Activated naive CD8-positive, alpha-beta T cell treated with anti-CD3 and anti-CD28 coated beads for 36 hours (primary cell): ENCODE data around the gene RFTN2. TPM values are rescaled to one million over a fixed set of nuclear protein-coding genes. Genes with fewer than 3 reads are reported as not detected.
"Not testable (repeated sequence)": the region's sequence is repeated elsewhere in the genome, so short reads cannot be mapped to it uniquely, and the experiment has no call there.

ENCODE experiments used
- DNase-seq: peaks from one replicate; pipeline ENCODE4 v3.0.0; 2021
- H3K27ac Mint-ChIP-seq: one replicate; pipeline ENCODE4 v1.8.0; 2022; ENCODE audit warnings: mild to moderate bottlenecking, moderate library complexity, mixed read lengths
- H3K27me3 Mint-ChIP-seq: one replicate; pipeline ENCODE4 v1.8.0; 2022; ENCODE audit warnings: mild to moderate bottlenecking, mixed read lengths
- H3K36me3 Mint-ChIP-seq: one replicate; pipeline ENCODE4 v1.8.0; 2021; ENCODE audit warnings: mild to moderate bottlenecking, mixed read lengths
- H3K4me1 Mint-ChIP-seq: one replicate; pipeline ENCODE4 v1.8.0; 2021; ENCODE audit warnings: mixed read lengths
- H3K4me3 Mint-ChIP-seq: one replicate; pipeline ENCODE4 v1.8.0; 2022; ENCODE audit warnings: mild to moderate bottlenecking, moderate library complexity, mixed read lengths
- H3K9me3 Mint-ChIP-seq: one replicate; pipeline ENCODE4 v1.8.0; 2022; ENCODE audit warnings: mixed read lengths
- total RNA-seq, 2 experiments: library from RNA; stranded (reverse); gene quantifications; one replicate each; pipeline ENCODE4 v1.2.3, GENCODE V29; 2021

RFTN2 gene
- total RNA-seq, 2 experiments from 2014 or later: not detected

- Mint-ChIP-seq H3K27ac (no peak overlapping the region), H3K4me3 (no peak overlapping the region), H3K4me1 (no peaks in the 10 kb centered on the region), H3K27me3 (no peaks in the 10 kb centered on the region), H3K9me3 (no peaks in the 10 kb centered on the region), H3K36me3 (no peaks in the 10 kb centered on the region)
- DNase-seq: no peak
Measured at GRCh38 chr2:197657562-197657961, 17.8 kb downstream of the RFTN2 start.

GRCh38 chr2:197647961-197648690, 27.3 kb downstream of the RFTN2 start:
- no peaks in the 10 kb centered on the region for H3K4me1 Mint-ChIP-seq
- no peak for DNase-seq
- peaks cover 6% of the 10 kb centered on the region for H3K27me3 Mint-ChIP-seq
- no peaks in the 10 kb centered on the region for H3K9me3 Mint-ChIP-seq
- no peaks in the 10 kb centered on the region for H3K36me3 Mint-ChIP-seq
- no peak overlapping the region for H3K4me3 Mint-ChIP-seq
- H3K27ac Mint-ChIP-seq: no peak overlapping the region

GRCh38 chr2:197641666-197642065, 33.7 kb downstream of the RFTN2 start:
- no peaks in the 10 kb centered on the region for H3K9me3 Mint-ChIP-seq
- H3K27ac Mint-ChIP-seq: no peak overlapping the region
- no peaks in the 10 kb centered on the region for H3K4me1 Mint-ChIP-seq
- no peaks in the 10 kb centered on the region for H3K36me3 Mint-ChIP-seq
- H3K4me3 Mint-ChIP-seq: no peak overlapping the region
- no peak for DNase-seq
- peaks cover 3% of the 10 kb centered on the region for H3K27me3 Mint-ChIP-seq

GRCh38 chr2:197640571-197641122, 34.7 kb downstream of the RFTN2 start:
- H3K36me3 Mint-ChIP-seq, DNase-seq, H3K27me3 Mint-ChIP-seq, H3K9me3 Mint-ChIP-seq, H3K4me1 Mint-ChIP-seq: not testable (repeated sequence)
- Mint-ChIP-seq H3K4me3 (peak overlapping the region; percentile 65), H3K27ac (peak overlapping the region; percentile 42)

- H3K4me3 Mint-ChIP-seq: no peak overlapping the region
- peaks cover 14% of the 10 kb centered on the region for H3K9me3 Mint-ChIP-seq
- H3K4me1 Mint-ChIP-seq: no peaks in the 10 kb centered on the region
- no peak overlapping the region for H3K27ac Mint-ChIP-seq
- H3K36me3 Mint-ChIP-seq: no peaks in the 10 kb centered on the region
- H3K27me3 Mint-ChIP-seq: no peaks in the 10 kb centered on the region
- DNase-seq: no peak
Measured at GRCh38 chr2:197633109-197633657, 42.2 kb downstream of the RFTN2 start.

GRCh38 chr2:197628043-197628500, 47.3 kb downstream of the RFTN2 start:
- Mint-ChIP-seq H3K27ac (no peak overlapping the region), H3K27me3 (no peaks in the 10 kb centered on the region), H3K4me1 (no peaks in the 10 kb centered on the region), H3K36me3 (no peaks in the 10 kb centered on the region), H3K4me3 (no peak overlapping the region), H3K9me3 (peaks cover 10% of the 10 kb centered on the region)
- DNase-seq: no peak

GRCh38 chr2:197626965-197627625, 48.3 kb downstream of the RFTN2 start:
- Mint-ChIP-seq H3K4me1 (no peaks in the 10 kb centered on the region), H3K36me3 (no peaks in the 10 kb centered on the region), H3K9me3 (peaks cover 4% of the 10 kb centered on the region), H3K27ac (no peak overlapping the region), H3K27me3 (no peaks in the 10 kb centered on the region), H3K4me3 (no peak overlapping the region)
- DNase-seq: no peak

- no peaks in the 10 kb centered on the region for H3K9me3 Mint-ChIP-seq
- no peak overlapping the region for H3K27ac Mint-ChIP-seq
- no peak for DNase-seq
- no peak overlapping the region for H3K4me3 Mint-ChIP-seq
- no peaks in the 10 kb centered on the region for H3K36me3 Mint-ChIP-seq
- H3K4me1 Mint-ChIP-seq: peaks cover under 1% of the 10 kb centered on the region
- H3K27me3 Mint-ChIP-seq: no peaks in the 10 kb centered on the region
Measured at GRCh38 chr2:197620133-197620532, 55.3 kb downstream of the RFTN2 start.

GRCh38 chr2:197615016-197615652, 60.3 kb downstream of the RFTN2 start:
- Mint-ChIP-seq H3K27me3 (no peaks in the 10 kb centered on the region), H3K27ac (no peak overlapping the region), H3K4me3 (no peak overlapping the region), H3K9me3 (no peaks in the 10 kb centered on the region), H3K4me1 (peaks cover 10% of the 10 kb centered on the region), H3K36me3 (no peaks in the 10 kb centered on the region)
- DNase-seq: no peak

- Mint-ChIP-seq H3K9me3 (peaks cover under 1% of the 10 kb centered on the region), H3K4me3 (no peak overlapping the region), H3K27ac (no peak overlapping the region), H3K36me3 (no peaks in the 10 kb centered on the region), H3K27me3 (no peaks in the 10 kb centered on the region), H3K4me1 (peaks cover 10% of the 10 kb centered on the region)
- no peak for DNase-seq
Measured at GRCh38 chr2:197614532-197614931, 60.9 kb downstream of the RFTN2 start.

- Mint-ChIP-seq H3K4me3 (no peak overlapping the region), H3K27ac (no peak overlapping the region), H3K27me3 (no peaks in the 10 kb centered on the region), H3K4me1 (peaks cover 10% of the 10 kb centered on the region), H3K36me3 (no peaks in the 10 kb centered on the region), H3K9me3 (peaks cover 4% of the 10 kb centered on the region)
- DNase-seq: no peak
Measured at GRCh38 chr2:197613509-197613987, 61.8 kb downstream of the RFTN2 start.

GRCh38 chr2:197606180-197606579, 69.2 kb downstream of the RFTN2 start:
- Mint-ChIP-seq H3K27ac (no peak overlapping the region), H3K4me3 (no peak overlapping the region), H3K27me3 (no peaks in the 10 kb centered on the region), H3K4me1 (peaks cover 7% of the 10 kb centered on the region), H3K36me3 (no peaks in the 10 kb centered on the region), H3K9me3 (peaks cover 8% of the 10 kb centered on the region)
- no peak for DNase-seq

GRCh38 chr2:197604117-197604860, 71.1 kb downstream of the RFTN2 start:
- H3K9me3 Mint-ChIP-seq: peaks cover 6% of the 10 kb centered on the region
- no peaks in the 10 kb centered on the region for H3K36me3 Mint-ChIP-seq
- no peak overlapping the region for H3K27ac Mint-ChIP-seq
- H3K4me3 Mint-ChIP-seq: no peak overlapping the region
- H3K4me1 Mint-ChIP-seq: peaks cover 11% of the 10 kb centered on the region
- DNase-seq: no peak
- H3K27me3 Mint-ChIP-seq: no peaks in the 10 kb centered on the region

- Mint-ChIP-seq H3K9me3 (no peaks in the 10 kb centered on the region), H3K27ac (no peak overlapping the region), H3K4me3 (no peak overlapping the region), H3K36me3 (no peaks in the 10 kb centered on the region), H3K27me3 (no peaks in the 10 kb centered on the region), H3K4me1 (peaks cover 13% of the 10 kb centered on the region)
- DNase-seq: no peak
Measured at GRCh38 chr2:197601726-197602125, 73.7 kb downstream of the RFTN2 start.
